ENCODE results near the gene CEP68.

CEP68 gene

GRCh38 chr2:65057391-65058052, 1.3 kb downstream of the CEP68 start:
- no peak for DNase-seq

GRCh38 chr2:65059071-65059470, 2.9 kb downstream of the CEP68 start:
- DNase-seq = no peak

GRCh38 chr2:65061146-65061909, 5.1 kb downstream of the CEP68 start:
- DNase-seq = no peak

- no peak for DNase-seq
Observed at GRCh38 chr2:65061910-65062339, 5.7 kb downstream of the CEP68 start.

GRCh38 chr2:65062843-65063825, 6.9 kb downstream of the CEP68 start:
- no peak for DNase-seq

GRCh38 chr2:65064728-65065552, 8.7 kb downstream of the CEP68 start:
- peak in 47 of 58 donors; percentile 23 to 83 (median 46) for DNase-seq

GRCh38 chr2:65067806-65068553, 11.8 kb downstream of the CEP68 start:
- DNase-seq = no peak

- no peak for DNase-seq
Observed at GRCh38 chr2:65069439-65069824, 13.2 kb downstream of the CEP68 start.

GRCh38 chr2:65070172-65070830, 14.1 kb downstream of the CEP68 start:
- DNase-seq = peak in 3 of 58 donors; percentile 7 to 37 (median 27)

GRCh38 chr2:65070856-65071255, 14.6 kb downstream of the CEP68 start:
- DNase-seq = no peak

- DNase-seq = no peak
Observed at GRCh38 chr2:65071499-65072180, 15.4 kb downstream of the CEP68 start.

- no peak for DNase-seq
Observed at GRCh38 chr2:65072181-65072970, 16.2 kb downstream of the CEP68 start.

- DNase-seq = no peak
Observed at GRCh38 chr2:65073879-65074565, 17.8 kb downstream of the CEP68 start.

- no peak for DNase-seq
Observed at GRCh38 chr2:65075176-65075575, 19.0 kb downstream of the CEP68 start.

GRCh38 chr2:65075605-65076344, 19.6 kb downstream of the CEP68 start:
- no peak for DNase-seq

GRCh38 chr2:65076345-65076710, 20.1 kb downstream of the CEP68 start:
- DNase-seq = no peak

GRCh38 chr2:65077898-65078297, 21.7 kb downstream of the CEP68 start:
- DNase-seq = no peak

All from anterior cingulate cortex (tissue), 58 donors.